Measurements from ENCODE around the gene SACS. TPM values are rescaled to one million over a fixed set of nuclear protein-coding genes. Genes with fewer than 3 reads are reported as not detected.

Gene SACS
- total and polyA plus RNA-seq, 2 donors (not counting 1 experiment from before 2014, with no cell fraction given): 6.8 to 21.4 TPM

- H3K27ac Mint-ChIP-seq: no peak overlapping the region
- ChIA-PET CTCF (interaction anchor here (1.0 kb wide), 1 partner anchor 9 kb away, joined by 4 read pairs; no protein-coding TSS in a partner anchor), POLR2A (no interaction called here)
- H3K36me3 ChIP-seq (replicated peaks in 1 of 2; ENCODE audit: control extremely low read depth in 1 of 2, control insufficient read depth in 1 of 2, extremely low read depth in 1 of 2, insufficient read depth in 2 of 2, low read length in 1 of 2): no peaks in the 10 kb centered on the region
- no peak overlapping the region for H2AFZ ChIP-seq (ENCODE audit: insufficient read depth, low read depth, low read length, poor library complexity, severe bottlenecking)
- H3K4me1 Mint-ChIP-seq: no peaks in the 10 kb centered on the region
- ATAC-seq (ENCODE audit: low read depth) (no peak), DNase-seq (no peak)
- no peaks in the 10 kb centered on the region for H3K9me3 ChIP-seq (ENCODE audit: control extremely low read depth in 1 of 3, control insufficient read depth in 2 of 3, insufficient read depth in 1 of 3, low read length in 2 of 3)
- peaks cover 3% of the 10 kb centered on the region for H3K27me3 Mint-ChIP-seq
- no peaks in the 10 kb centered on the region for H3K79me2 ChIP-seq (ENCODE audit: control insufficient read depth, insufficient read depth, low read length)
- no peaks in the 10 kb centered on the region for H3K9me3 Mint-ChIP-seq (ENCODE audit: insufficient read depth)
- H3K9ac ChIP-seq (ENCODE audit: low read length): no peak overlapping the region
- H3K4me3 Mint-ChIP-seq: no peak overlapping the region
- H4K20me1 ChIP-seq (ENCODE audit: control insufficient read depth, insufficient read depth, low read length, poor library complexity, severe bottlenecking): no peaks in the 10 kb centered on the region
- intact Hi-C loops (cut with micrococcal nuclease): no loop called here
- no peak overlapping the region for H3K27ac ChIP-seq (ENCODE audit: low read length in 2 of 2)
- no peak overlapping the region for H3K4me3 ChIP-seq (ENCODE audit: control extremely low read depth in 1 of 5, extremely low read depth in 1 of 5, insufficient read depth in 1 of 5, low read depth in 2 of 5, low read length in 4 of 5)
- no peaks in the 10 kb centered on the region for H3K27me3 ChIP-seq (replicated peaks in 1 of 4; ENCODE audit: control extremely low read depth in 1 of 4, control insufficient read depth in 3 of 4, insufficient read depth in 4 of 4, low read length in 3 of 4)
- WGBS (ENCODE audit: insufficient coverage): 97% methylated on average over 31 of the region's 33 CpGs
- H3K4me1 ChIP-seq (ENCODE audit: control insufficient read depth in 2 of 2, insufficient read depth in 2 of 2, low read length in 2 of 2): no peaks in the 10 kb centered on the region
- no peak for TF ChIP-seq EZH2 (IDR thresholded peaks at IDR 0.05; ENCODE audit: borderline replicate concordance, insufficient read depth, low read depth, low read length, poor library complexity, severe bottlenecking)
- TF ChIP-seq CTCF (IDR thresholded peaks at IDR 0.05): no peak
- H3K4me2 ChIP-seq (replicated peaks; ENCODE audit: low read depth, low read length, poor library complexity, severe bottlenecking): no peak overlapping the region
Measured at GRCh38 chr13:23418776-23419683, 14.5 kb downstream of the SACS start.

GRCh38 chr13:23414682-23415081 lies 18.8 kb downstream of the SACS start:
- ATAC-seq (ENCODE audit: low read depth) (no peak), DNase-seq (no peak)
- H3K4me2 ChIP-seq (replicated peaks; ENCODE audit: low read depth, low read length, poor library complexity, severe bottlenecking): no peak overlapping the region
- no peaks in the 10 kb centered on the region for H4K20me1 ChIP-seq (ENCODE audit: control insufficient read depth, insufficient read depth, low read length, poor library complexity, severe bottlenecking)
- whole genome bisulfite sequencing (ENCODE audit: insufficient coverage): no CpG with 5 or more reads among the region's 2 CpGs
- Mint-ChIP-seq H3K4me1 (no peaks in the 10 kb centered on the region), H3K27ac (no peak overlapping the region), H3K9me3 (ENCODE audit: insufficient read depth) (no peaks in the 10 kb centered on the region), H3K27me3 (peaks cover 11% of the 10 kb centered on the region), H3K4me3 (no peak overlapping the region)
- no peak overlapping the region for H2AFZ ChIP-seq (ENCODE audit: insufficient read depth, low read depth, low read length, poor library complexity, severe bottlenecking)
- CTCF ChIA-PET: no interaction called here
- H3K27me3 ChIP-seq (replicated peaks in 1 of 4; ENCODE audit: control extremely low read depth in 1 of 4, control insufficient read depth in 3 of 4, insufficient read depth in 4 of 4, low read length in 3 of 4): peaks cover 0 to 6% (median 3%) of the 10 kb centered on the region in 4 experiments
- no peaks in the 10 kb centered on the region for H3K4me1 ChIP-seq (ENCODE audit: control insufficient read depth in 2 of 2, insufficient read depth in 2 of 2, low read length in 2 of 2)
- no peak overlapping the region for H3K27ac ChIP-seq (ENCODE audit: low read length in 2 of 2)
- H3K9me3 ChIP-seq (ENCODE audit: control extremely low read depth in 1 of 3, control insufficient read depth in 2 of 3, insufficient read depth in 1 of 3, low read length in 2 of 3): peaks cover 0 to 2% (median 0%) of the 10 kb centered on the region in 3 donors
- TF ChIP-seq CTCF (IDR thresholded peaks at IDR 0.05) (no peak), EZH2 (IDR thresholded peaks at IDR 0.05; ENCODE audit: borderline replicate concordance, insufficient read depth, low read depth, low read length, poor library complexity, severe bottlenecking) (no peak)
- no peaks in the 10 kb centered on the region for H3K79me2 ChIP-seq (ENCODE audit: control insufficient read depth, insufficient read depth, low read length)
- no peaks in the 10 kb centered on the region for H3K36me3 ChIP-seq (replicated peaks in 1 of 2; ENCODE audit: control extremely low read depth in 1 of 2, control insufficient read depth in 1 of 2, extremely low read depth in 1 of 2, insufficient read depth in 2 of 2, low read length in 1 of 2)
- POLR2A ChIA-PET: no interaction called here
- H3K9ac ChIP-seq (ENCODE audit: low read length): no peak overlapping the region
- no peak overlapping the region for H3K4me3 ChIP-seq (ENCODE audit: control extremely low read depth in 1 of 5, extremely low read depth in 1 of 5, insufficient read depth in 1 of 5, low read depth in 2 of 5, low read length in 4 of 5)
- intact Hi-C loops (cut with micrococcal nuclease): no loop called here
